ENCODE data around the gene CLEC3B. TPM values are rescaled to one million over a fixed set of nuclear protein-coding genes. Genes with fewer than 3 reads are reported as not detected.

The CLEC3B gene
- polyA plus RNA-seq, 2 of the 4 experiments (the other 2 are of a cell fraction) = not detected

DNA sequence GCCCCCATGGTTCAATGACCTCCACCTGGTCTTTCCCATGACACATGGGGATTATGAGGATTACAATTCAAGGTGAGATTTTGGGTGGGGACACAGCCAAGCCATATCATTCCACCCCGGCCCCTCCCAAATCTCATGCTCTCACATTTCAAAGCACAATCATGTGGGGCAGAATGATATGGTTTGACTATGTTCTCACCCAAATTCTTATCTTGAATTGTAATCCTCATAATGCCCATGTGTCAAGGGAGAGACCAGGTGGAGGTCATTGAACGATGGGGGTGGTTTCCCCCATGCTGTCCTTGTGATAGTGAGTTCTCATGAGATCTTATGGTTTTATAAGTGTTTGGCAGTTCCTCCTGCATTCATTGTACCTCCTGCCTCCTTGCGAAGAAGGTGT is 2.4 kb upstream of the CLEC3B start:
- Histone ChIP-seq H3K9me3 (no peaks in the 10 kb centered on the region), H3K4me2 (no peak overlapping the region), H3K27ac (no peak overlapping the region), H3K4me3 (no peak overlapping the region), H3K4me1 (no peaks in the 10 kb centered on the region)
- TF ChIP-seq FOSL2 (IDR thresholded peaks at IDR 0.05) = no peak
- no peak for TF ChIP-seq FOSL2 (CRISPR knock-in tag; IDR thresholded peaks at IDR 0.05)
- TF ChIP-seq NR3C1 (IDR thresholded peaks at IDR 0.05) = no peak
- no peak for TF ChIP-seq HDAC2 (IDR thresholded peaks at IDR 0.05)
- TF ChIP-seq BCL3 (IDR thresholded peaks at IDR 0.05) = no peak
- no peak for TF ChIP-seq ZFP36 (IDR thresholded peaks at IDR 0.05; ENCODE audit: borderline replicate concordance, partially characterized antibody)
- no peak for TF ChIP-seq TP53 (CRISPR knock-in tag; IDR thresholded peaks at IDR 0.05)
- TF ChIP-seq NPAS2 (CRISPR knock-in tag; IDR thresholded peaks at IDR 0.05; ENCODE audit: borderline replicate concordance) = no peak
- DNase-seq (ENCODE audit: low read depth in 1 of 2, low spot score in 1 of 2) (no peak), FAIRE-seq (no peak), ATAC-seq (no peak)
- POLR2A ChIA-PET = no interaction called here
- WGBS (ENCODE audit: missing lambda C conversion rate) = 74% methylated on average over 3 of the region's 3 CpGs
- CTCF ChIA-PET = no interaction called here

GRCh38 chr3:45024542-45025255 is 1.4 kb upstream of the CLEC3B start:
- H3K4me1 ChIP-seq = no peaks in the 10 kb centered on the region

More at GRCh38 chr3:45024542-45025255, 1.4 kb upstream of the CLEC3B start:
- CTCF ChIA-PET = no interaction called here
- Histone ChIP-seq H3K4me3 (no peak overlapping the region), H3K4me2 (no peak overlapping the region), H3K27ac (no peak overlapping the region), H3K9me3 (no peaks in the 10 kb centered on the region)
- ATAC-seq = no peak
- FAIRE-seq = no peak
- WGBS (ENCODE audit: missing lambda C conversion rate) = 74% methylated on average over 6 of the region's 6 CpGs
- DNase-seq (ENCODE audit: low read depth in 1 of 2, low spot score in 1 of 2) = no peak
- POLR2A ChIA-PET = no interaction called here
- TF ChIP-seq KDM1A (IDR thresholded peaks at IDR 0.05; ENCODE audit: low read depth) (no peak), MAFK (IDR thresholded peaks at IDR 0.05; ENCODE audit: partially characterized antibody) (no peak), NPAS2 (CRISPR knock-in tag; IDR thresholded peaks at IDR 0.05; ENCODE audit: borderline replicate concordance) (no peak), RCOR1 (IDR thresholded peaks at IDR 0.05; ENCODE audit: low read depth, low read length) (no peak), RAD21 (conservative IDR thresholded peaks at IDR 0.05 in 1 of 2, IDR thresholded peaks at IDR 0.05 in 1 of 2) (no peak), HOXB13 (CRISPR knock-in tag; IDR thresholded peaks at IDR 0.05; ENCODE audit: low read depth) (no peak), USF2 (IDR thresholded peaks at IDR 0.05) (no peak), PHF8 (IDR thresholded peaks at IDR 0.05; ENCODE audit: borderline replicate concordance, low read depth) (no peak), GATA3 (IDR thresholded peaks at IDR 0.05; ENCODE audit: borderline replicate concordance) (no peak)
- TF ChIP-seq, protein P1, sequence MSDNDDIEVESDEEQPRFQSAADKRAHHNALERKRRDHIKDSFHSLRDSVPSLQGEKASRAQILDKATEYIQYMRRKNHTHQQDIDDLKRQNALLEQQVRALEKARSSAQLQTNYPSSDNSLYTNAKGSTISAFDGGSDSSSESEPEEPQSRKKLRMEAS (IDR thresholded peaks at IDR 0.05) = no peak
- TF ChIP-seq, protein P2, sequence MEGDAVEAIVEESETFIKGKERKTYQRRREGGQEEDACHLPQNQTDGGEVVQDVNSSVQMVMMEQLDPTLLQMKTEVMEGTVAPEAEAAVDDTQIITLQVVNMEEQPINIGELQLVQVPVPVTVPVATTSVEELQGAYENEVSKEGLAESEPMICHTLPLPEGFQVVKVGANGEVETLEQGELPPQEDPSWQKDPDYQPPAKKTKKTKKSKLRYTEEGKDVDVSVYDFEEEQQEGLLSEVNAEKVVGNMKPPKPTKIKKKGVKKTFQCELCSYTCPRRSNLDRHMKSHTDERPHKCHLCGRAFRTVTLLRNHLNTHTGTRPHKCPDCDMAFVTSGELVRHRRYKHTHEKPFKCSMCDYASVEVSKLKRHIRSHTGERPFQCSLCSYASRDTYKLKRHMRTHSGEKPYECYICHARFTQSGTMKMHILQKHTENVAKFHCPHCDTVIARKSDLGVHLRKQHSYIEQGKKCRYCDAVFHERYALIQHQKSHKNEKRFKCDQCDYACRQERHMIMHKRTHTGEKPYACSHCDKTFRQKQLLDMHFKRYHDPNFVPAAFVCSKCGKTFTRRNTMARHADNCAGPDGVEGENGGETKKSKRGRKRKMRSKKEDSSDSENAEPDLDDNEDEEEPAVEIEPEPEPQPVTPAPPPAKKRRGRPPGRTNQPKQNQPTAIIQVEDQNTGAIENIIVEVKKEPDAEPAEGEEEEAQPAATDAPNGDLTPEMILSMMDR (IDR thresholded peaks at IDR 0.05) = no peak
- TF ChIP-seq, protein P3, sequence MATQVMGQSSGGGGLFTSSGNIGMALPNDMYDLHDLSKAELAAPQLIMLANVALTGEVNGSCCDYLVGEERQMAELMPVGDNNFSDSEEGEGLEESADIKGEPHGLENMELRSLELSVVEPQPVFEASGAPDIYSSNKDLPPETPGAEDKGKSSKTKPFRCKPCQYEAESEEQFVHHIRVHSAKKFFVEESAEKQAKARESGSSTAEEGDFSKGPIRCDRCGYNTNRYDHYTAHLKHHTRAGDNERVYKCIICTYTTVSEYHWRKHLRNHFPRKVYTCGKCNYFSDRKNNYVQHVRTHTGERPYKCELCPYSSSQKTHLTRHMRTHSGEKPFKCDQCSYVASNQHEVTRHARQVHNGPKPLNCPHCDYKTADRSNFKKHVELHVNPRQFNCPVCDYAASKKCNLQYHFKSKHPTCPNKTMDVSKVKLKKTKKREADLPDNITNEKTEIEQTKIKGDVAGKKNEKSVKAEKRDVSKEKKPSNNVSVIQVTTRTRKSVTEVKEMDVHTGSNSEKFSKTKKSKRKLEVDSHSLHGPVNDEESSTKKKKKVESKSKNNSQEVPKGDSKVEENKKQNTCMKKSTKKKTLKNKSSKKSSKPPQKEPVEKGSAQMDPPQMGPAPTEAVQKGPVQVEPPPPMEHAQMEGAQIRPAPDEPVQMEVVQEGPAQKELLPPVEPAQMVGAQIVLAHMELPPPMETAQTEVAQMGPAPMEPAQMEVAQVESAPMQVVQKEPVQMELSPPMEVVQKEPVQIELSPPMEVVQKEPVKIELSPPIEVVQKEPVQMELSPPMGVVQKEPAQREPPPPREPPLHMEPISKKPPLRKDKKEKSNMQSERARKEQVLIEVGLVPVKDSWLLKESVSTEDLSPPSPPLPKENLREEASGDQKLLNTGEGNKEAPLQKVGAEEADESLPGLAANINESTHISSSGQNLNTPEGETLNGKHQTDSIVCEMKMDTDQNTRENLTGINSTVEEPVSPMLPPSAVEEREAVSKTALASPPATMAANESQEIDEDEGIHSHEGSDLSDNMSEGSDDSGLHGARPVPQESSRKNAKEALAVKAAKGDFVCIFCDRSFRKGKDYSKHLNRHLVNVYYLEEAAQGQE (IDR thresholded peaks at IDR 0.05) = no peak
- TF ChIP-seq, protein P4, sequence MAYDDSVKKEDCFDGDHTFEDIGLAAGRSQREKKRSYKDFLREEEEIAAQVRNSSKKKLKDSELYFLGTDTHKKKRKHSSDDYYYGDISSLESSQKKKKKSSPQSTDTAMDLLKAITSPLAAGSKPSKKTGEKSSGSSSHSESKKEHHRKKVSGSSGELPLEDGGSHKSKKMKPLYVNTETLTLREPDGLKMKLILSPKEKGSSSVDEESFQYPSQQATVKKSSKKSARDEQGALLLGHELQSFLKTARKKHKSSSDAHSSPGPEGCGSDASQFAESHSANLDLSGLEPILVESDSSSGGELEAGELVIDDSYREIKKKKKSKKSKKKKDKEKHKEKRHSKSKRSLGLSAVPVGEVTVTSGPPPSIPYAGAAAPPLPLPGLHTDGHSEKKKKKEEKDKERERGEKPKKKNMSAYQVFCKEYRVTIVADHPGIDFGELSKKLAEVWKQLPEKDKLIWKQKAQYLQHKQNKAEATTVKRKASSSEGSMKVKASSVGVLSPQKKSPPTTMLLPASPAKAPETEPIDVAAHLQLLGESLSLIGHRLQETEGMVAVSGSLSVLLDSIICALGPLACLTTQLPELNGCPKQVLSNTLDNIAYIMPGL (CRISPR knock-in tag; IDR thresholded peaks at IDR 0.05; ENCODE audit: borderline replicate concordance) = no peak
